Adrenal gland (tissue), 12 donors: ENCODE results near the gene ANKS1A. TPM values are rescaled to one million over a fixed set of nuclear protein-coding genes. Genes with fewer than 3 reads are reported as not detected.

Source experiments
- DNase-seq, 7 donors: peaks; one replicate each; pipeline ENCODE4 v3.0.0-alpha.2; 2019 to 2020
- H3K27ac ChIP-seq, 5 donors: fragments of 200-600 bp; sonication (generic) in 4 of 5; 1 replicate in 3 of 5; 2 replicates in 2 of 5; pipeline versions ENCODE4 v1.5.1 to v1.8.0; 2016 to 2020; ENCODE audit warnings: mild to moderate bottlenecking in 1 of 5
- H3K27me3 ChIP-seq: fragments of 200-600 bp; 2 replicates; pipeline ENCODE4 v1.8.0; 2021
- H3K36me3 ChIP-seq, 2 donors: fragments of 200-600 bp; replicated peaks in 1 of 2; 1 replicate in 1 of 2; 2 replicates in 1 of 2; pipeline versions ENCODE4 v1.5.1 to v1.8.0; 2018 to 2022
- H3K4me1 ChIP-seq, 2 donors: fragments of 200-600 bp; replicated peaks in 1 of 2; 1 replicate in 1 of 2; 2 replicates in 1 of 2; pipeline versions ENCODE4 v1.5.1 to v1.8.0; 2018 to 2021
- H3K4me3 ChIP-seq, 4 donors: fragments of 200-600 bp; sonication (generic) in 3 of 4; one replicate each; pipeline ENCODE4 v1.5.1; 2016 to 2018
- H3K9me3 ChIP-seq, 3 donors: fragments of 200-600 bp; sonication (generic) in 1 of 3; replicated peaks in 1 of 3; 1 replicate in 2 of 3; 2 replicates in 1 of 3; pipeline versions ENCODE4 v1.5.1 to v1.8.0; 2016 to 2021
- POLR2A ChIP-seq, 2 donors: fragments of 450-650 bp; IDR thresholded peaks; one replicate each; pipeline ENCODE4 v1.6.1; 2017; ENCODE audit warnings: antibody characterized with exemption in 2 of 2, mild to moderate bottlenecking in 2 of 2, moderate library complexity in 1 of 2
- WGBS, 4 donors: extraction: QIAGEN DNeasy Blood & Tissue Kit in 2 of 4; methylation state at CpG; one replicate each; pipeline versions ENCODE4 v1.1.5 to v1.1.7; 2013 to 2017; 5-methylcytosine and 5-hydroxymethylcytosine counted together
- intact Hi-C, 2 donors: fragments of 100-400 bp; cut with DNase I; formaldehyde crosslinking; loops; one replicate each; pipeline versions ENCODE4 v1.14.1 to v1.15.0; 2022 to 2023
- polyA plus RNA-seq, 3 donors: library from polyadenylated mRNA; stranded (reverse); fragments of 200-250 nt in 2 of 3; fragments of 350-450 nt in 1 of 3; fragmentation: Illumina TruSeq in 1 of 3; extraction: RNeasy Lipid Tissue Mini Kit (QIAGEN cat#74804) in 1 of 3; gene quantifications; one replicate each; pipeline ENCODE4 v1.2.3, GENCODE V29; 2013 to 2014
- total RNA-seq, 9 donors: library from RNA; depleted of rRNA in 4 of 9; stranded (reverse); fragments of >200 nt in 4 of 9; fragments of 120-200 nt in 1 of 9; fragmentation: NEBNext Ultra II Directional in 1 of 9; extraction: Animal tissue kit (Norgen Biotek cat#: 25700) in 1 of 9; gene quantifications; one replicate each; pipeline versions ENCODE4 v1.1.0 to v1.2.4, GENCODE V29; 2013 to 2023
- TF ChIP-seq, protein P1 (sequence below), 6 experiments: fragments of 450-650 bp in 4 of 6; fragments of 200-600 bp in 2 of 6; sonication (generic) in 1 of 6; IDR thresholded peaks; 1 replicate in 5 of 6; 2 replicates in 1 of 6; pipeline versions ENCODE4 v1.5.1 to v1.8.0; 2016 to 2021; ENCODE audit warnings: antibody characterized with exemption in 6 of 6, mild to moderate bottlenecking in 2 of 6, moderate library complexity in 1 of 6
- donor health status: healthy with polysubstance abuse.
- donor health status: Bipolar disorder and iron deficiency.
- donor health status: DM: yes; HTN: yes; CAD: no.
- donor health status: DM: no; HTN: no; CAD: no.
- donor health status: DM: no; HTN: no; CAD: no.
- donor health status: DM: yes; HTN: yes; CAD: no.

The ANKS1A gene
- total and polyA plus RNA-seq, 12 donors = 11.7 to 68.0 (median 42.4) TPM

DNA sequence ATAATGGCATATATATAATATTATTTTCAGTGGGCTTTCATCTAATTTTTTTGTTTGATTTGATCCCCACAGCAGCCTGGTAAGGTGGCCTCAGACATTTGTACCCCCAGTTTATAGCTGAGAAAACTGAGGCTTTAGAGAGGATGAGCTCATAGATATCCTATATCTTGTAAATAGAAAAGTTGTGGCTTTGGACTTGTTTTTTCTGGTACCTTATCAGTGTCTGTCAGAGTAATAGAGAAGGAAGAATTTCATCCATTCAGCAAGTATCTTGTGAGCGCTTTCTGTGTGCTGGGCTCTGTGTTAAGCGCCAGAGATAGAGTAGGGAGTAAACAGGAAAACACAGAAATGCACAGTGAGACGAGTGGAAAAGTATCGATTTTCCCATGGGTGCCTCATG is 29.1 kb upstream of the ANKS1A start:
- intact Hi-C loops = no loop called here
- H3K9me3 ChIP-seq = no peaks in the 10 kb centered on the region
- H3K27ac ChIP-seq = no peak overlapping the region
- no peak for DNase-seq
- TF ChIP-seq, protein P1, sequence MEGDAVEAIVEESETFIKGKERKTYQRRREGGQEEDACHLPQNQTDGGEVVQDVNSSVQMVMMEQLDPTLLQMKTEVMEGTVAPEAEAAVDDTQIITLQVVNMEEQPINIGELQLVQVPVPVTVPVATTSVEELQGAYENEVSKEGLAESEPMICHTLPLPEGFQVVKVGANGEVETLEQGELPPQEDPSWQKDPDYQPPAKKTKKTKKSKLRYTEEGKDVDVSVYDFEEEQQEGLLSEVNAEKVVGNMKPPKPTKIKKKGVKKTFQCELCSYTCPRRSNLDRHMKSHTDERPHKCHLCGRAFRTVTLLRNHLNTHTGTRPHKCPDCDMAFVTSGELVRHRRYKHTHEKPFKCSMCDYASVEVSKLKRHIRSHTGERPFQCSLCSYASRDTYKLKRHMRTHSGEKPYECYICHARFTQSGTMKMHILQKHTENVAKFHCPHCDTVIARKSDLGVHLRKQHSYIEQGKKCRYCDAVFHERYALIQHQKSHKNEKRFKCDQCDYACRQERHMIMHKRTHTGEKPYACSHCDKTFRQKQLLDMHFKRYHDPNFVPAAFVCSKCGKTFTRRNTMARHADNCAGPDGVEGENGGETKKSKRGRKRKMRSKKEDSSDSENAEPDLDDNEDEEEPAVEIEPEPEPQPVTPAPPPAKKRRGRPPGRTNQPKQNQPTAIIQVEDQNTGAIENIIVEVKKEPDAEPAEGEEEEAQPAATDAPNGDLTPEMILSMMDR (IDR thresholded peaks at IDR 0.05) = no peak
- TF ChIP-seq POLR2A (IDR thresholded peaks at IDR 0.05) = no peak
- 93 to 96% (median 94%) methylated on average over 4 of the region's 4 CpGs for WGBS, 4 donors
- H3K4me3 ChIP-seq = no peak overlapping the region
- no peaks in the 10 kb centered on the region for H3K4me1 ChIP-seq
- peaks cover 0 to 68% of the 10 kb centered on the region in 2 donors for H3K36me3 ChIP-seq
- no peaks in the 10 kb centered on the region for H3K27me3 ChIP-seq

DNA sequence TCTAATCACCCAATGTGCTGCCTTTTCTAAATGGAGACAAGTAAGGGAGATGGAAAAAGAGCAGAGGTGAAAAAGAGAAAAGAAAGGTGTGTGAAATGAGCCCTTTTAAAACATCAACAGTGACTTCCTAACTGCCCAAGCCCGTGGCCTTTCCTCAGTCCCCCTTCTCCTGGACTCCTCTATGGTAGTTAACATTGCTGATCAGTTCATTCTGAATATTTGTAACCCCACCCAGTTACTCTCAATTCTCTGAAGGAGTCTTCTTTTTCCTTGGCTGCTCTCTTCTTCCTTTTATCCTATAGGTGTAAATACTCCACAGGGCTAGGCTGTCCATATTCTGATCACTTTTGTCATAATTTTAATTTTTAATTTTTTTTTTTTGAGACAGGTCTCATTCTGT is 28.3 kb upstream of the ANKS1A start:
- Histone ChIP-seq H3K27me3 (no peaks in the 10 kb centered on the region), H3K9me3 (no peaks in the 10 kb centered on the region), H3K27ac (no peak overlapping the region), H3K4me3 (no peak overlapping the region), H3K4me1 (no peaks in the 10 kb centered on the region), H3K36me3 (peaks cover 0 to 70% of the 10 kb centered on the region in 2 donors)
- DNase-seq = no peak
- WGBS, 4 donors = 78 to 100% (median 87%) methylated on average over 1 of the region's 1 CpG
- TF ChIP-seq POLR2A (IDR thresholded peaks at IDR 0.05) = no peak
- intact Hi-C loops = no loop called here

DNA sequence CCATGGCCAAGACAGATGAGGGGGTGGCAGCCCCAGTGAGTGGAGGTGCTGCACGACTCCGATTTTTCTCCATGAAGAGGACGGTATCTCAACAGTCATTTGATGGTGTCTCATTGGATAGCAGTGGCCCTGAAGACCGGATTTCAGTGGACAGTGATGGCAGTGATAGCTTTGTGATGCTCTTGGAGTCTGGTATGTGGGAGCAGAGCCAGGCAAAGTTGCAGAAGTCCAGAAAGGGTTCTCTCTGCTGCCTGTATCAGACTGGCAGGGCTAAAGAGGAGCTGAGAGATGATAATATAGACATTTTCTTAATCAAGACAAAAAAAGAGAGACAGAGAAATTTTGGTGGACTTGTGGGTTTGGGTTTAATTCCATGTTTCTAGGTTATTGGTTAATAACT is 25.0 kb upstream of the ANKS1A start:
- no peak for TF ChIP-seq POLR2A (IDR thresholded peaks at IDR 0.05)
- TF ChIP-seq, protein P1 (IDR thresholded peaks at IDR 0.05) = no peak
- H3K27ac ChIP-seq = no peak overlapping the region
- DNase-seq = no peak
- 74 to 94% (median 90%) methylated on average over 4 of the region's 4 CpGs for WGBS, 4 donors
- H3K9me3 ChIP-seq = no peaks in the 10 kb centered on the region
- intact Hi-C loops = no loop called here
- peaks cover 0 to 48% of the 10 kb centered on the region in 2 donors for H3K36me3 ChIP-seq
- no peaks in the 10 kb centered on the region for H3K27me3 ChIP-seq
- H3K4me1 ChIP-seq = no peaks in the 10 kb centered on the region
- H3K4me3 ChIP-seq = no peak overlapping the region

DNA sequence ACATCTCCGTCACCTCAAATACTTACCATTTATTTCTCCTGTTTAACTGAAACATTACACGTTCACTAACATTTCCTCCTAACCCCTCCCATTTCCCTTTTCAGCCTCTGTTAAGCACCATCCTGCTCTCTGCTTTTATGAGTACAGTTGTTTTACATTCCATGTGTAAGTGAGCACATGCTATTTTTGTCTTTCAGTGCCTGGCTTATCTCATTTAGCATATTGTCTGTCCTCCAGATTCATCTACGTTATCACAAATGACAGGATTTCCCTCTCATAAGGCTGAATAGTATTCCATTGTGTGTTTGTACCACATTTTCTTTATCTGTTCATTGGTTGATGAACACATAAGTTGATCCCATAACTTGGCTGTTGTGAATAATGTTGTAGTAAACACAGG is 23.9 kb upstream of the ANKS1A start:
- Histone ChIP-seq H3K4me1 (no peaks in the 10 kb centered on the region), H3K27me3 (no peaks in the 10 kb centered on the region), H3K9me3 (no peaks in the 10 kb centered on the region), H3K4me3 (no peak overlapping the region), H3K36me3 (peaks cover 0 to 47% of the 10 kb centered on the region in 2 donors), H3K27ac (peak overlapping the region in 1 of 5 donors; percentile 17)
- no peak for DNase-seq
- 70 to 83% (median 74%) methylated on average over 3 of the region's 3 CpGs for WGBS, 4 donors
- TF ChIP-seq, protein P1 (IDR thresholded peaks at IDR 0.05) = no peak
- TF ChIP-seq POLR2A (IDR thresholded peaks at IDR 0.05) = no peak
- intact Hi-C loops = no loop called here

DNA sequence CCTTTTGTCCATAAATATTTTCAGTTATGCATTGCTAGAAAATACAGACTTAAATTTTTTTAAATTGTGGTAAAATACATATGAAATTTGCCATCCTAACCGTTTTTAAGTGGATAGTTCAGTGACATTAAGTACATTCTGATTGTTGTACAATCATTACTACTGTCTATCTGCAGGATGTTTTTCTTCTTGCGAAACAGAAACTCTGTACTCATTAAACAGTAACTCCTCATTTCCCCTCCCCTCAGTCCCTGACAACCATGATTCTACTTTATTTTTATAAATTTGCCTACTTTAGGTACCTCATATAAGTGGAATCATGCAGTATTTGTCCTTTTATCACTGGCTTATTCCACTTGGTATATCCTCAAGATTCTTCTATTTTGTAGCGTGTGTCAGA is 22.5 kb upstream of the ANKS1A start:
- no peak for DNase-seq
- H3K36me3 ChIP-seq = peaks cover 0 to 47% of the 10 kb centered on the region in 2 donors
- intact Hi-C loops = no loop called here

More for the DNA sequence above, 22.5 kb upstream of the ANKS1A start:
- 80 to 83% (median 82%) methylated on average over 3 of the region's 3 CpGs for WGBS, 4 donors
- Histone ChIP-seq H3K9me3 (no peaks in the 10 kb centered on the region), H3K4me3 (no peak overlapping the region), H3K27me3 (no peaks in the 10 kb centered on the region), H3K27ac (no peak overlapping the region), H3K4me1 (no peaks in the 10 kb centered on the region)
- TF ChIP-seq POLR2A (IDR thresholded peaks at IDR 0.05) = no peak
- TF ChIP-seq, protein P1 (IDR thresholded peaks at IDR 0.05) = no peak
